ENCODE data around the gene PLAAT2.
"Not testable (repeated sequence)": the region's sequence is repeated elsewhere in the genome, so short reads cannot be mapped to it uniquely, and the experiment has no call there.

PLAAT2 gene

DNA sequence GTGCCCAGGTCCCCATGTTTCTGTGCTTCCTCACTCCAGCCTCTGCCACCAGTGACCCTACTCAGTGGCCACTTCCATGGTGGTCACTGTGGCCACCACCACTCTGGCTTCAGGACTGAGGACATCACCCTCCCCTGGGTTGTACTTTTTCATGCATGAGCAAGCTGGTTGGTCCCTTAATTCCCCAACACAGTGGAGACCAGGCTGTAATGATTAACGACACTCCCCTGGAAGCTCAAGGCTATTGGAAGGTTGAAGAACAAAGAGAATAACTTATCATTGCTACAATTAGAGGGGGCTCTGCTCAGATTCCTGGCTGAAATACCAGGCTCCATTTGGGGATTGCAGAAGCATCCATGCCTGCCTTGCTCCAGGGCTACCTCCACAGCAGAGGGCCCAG lies 16.1 kb downstream of the PLAAT2 start:
- DNase-seq = no peak

DNA sequence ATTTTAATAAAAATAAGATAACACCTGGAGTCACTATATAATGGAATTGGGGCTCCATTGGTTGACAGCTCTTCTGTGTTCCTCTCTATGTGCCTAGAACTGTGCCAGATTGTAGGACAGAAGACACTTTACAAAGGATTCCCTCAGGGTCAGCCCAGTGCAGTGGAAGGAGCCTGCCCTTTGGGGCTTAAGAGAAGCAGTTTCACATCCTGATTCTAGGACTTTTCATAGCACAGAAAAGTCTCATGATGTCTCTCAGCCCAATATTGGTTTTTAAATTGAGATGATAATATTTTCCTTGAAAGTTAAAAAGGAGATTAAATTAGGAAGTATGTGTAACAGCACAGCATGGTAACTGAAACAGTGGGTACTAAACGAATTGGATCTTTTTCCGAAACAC lies 19.5 kb downstream of the PLAAT2 start:
- no peak for DNase-seq

DNA sequence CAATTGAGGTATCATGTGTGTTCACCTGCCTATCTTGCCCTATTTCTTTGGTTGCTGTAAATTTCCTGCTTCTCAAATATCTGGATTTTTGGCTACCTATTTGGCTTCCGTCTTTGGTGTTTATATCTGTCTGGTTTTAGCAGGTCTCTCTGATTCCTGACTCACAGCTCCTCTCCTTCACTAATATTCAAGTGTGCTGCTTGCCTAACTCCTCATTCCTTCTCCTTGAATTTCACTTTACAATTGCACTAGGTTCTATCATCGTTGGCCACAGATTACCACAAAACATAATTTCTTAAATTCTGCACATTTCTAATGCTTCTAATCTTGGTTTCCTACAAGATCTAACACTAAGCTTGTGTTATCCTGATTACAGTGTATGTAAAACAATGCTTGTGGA lies 20.7 kb downstream of the PLAAT2 start:
- not testable (repeated sequence) for DNase-seq

DNA sequence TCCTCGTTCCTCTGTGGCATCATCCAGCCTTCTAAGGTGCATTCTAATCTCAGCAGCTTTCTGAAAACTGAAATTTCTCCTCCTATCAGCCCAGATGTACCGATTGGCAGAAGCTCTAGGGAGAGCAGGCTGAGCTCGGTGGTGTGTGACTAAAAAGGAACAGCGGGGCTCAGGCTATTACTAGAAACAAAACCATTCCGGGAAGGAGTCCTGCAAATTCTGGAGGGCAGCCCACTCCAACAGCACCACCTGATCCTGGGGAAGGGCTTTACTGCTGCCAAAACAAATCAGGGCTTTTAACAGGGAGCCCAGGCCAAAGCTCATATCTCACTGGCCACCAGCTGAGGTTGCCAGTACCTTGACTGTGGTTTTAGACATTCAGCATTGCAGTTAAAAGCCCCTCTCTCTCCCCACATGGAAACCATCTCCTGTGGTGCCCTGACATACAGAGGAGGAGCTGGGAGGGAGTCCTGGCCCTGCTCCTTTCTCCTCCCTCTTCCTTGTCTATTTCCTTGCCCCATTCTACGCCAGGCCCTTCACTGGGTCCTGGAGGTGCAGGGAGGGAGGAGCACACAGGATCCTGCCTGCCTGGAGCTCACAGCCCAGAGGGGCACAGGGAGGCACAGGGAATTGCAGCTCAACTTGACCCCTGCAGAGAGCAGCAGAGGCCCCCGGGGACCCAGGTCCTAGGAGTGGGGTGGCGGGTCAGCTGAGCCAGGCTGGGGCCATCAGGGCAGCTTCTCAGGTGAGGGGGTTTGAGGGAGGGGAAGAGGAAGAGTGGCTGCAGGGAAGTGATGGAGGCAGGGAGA lies 25.7 kb downstream of the PLAAT2 start:
- peak; percentile 84 to 93 for DNase-seq

DNA sequence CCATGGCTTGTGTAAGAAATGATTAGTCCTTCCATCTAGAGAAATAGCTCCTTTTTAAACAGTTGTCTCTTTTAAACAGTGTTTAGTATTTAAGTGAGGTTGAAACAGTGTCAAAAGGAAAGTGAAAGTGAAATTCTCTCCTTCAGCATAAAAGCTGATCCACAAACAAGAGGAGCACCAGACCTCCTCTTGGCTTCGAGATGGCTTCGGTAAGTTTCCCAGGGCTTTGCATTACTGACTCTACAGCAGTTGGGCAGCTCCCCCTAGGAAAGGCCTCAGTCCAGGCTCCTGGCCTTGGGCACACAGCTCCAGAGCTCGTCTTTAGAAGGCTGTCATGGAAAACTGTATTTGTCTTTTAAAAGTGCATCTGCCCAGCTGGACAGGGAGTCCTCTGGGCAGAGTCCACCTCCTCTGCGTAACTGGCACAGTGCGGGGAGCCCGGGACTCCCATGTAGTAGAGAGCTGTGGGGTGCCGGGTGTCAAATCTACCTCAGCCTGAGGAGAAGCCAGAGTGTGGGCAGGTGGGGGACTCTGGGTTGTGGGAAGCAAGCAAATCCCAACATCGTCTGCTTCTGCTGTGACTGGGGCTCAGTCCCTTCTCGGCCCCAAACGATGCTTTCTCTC lies 26.4 kb downstream of the PLAAT2 start, which contains the start of gene PLAAT4:
Gene PLAAT4 (plus strand): TSS at position 140 of the 624 bp plus-strand sequence. CDS start 61 bp downstream, at position 201.
- DNase-seq = peak in 1 of 2 experiments; percentile 46

DNA sequence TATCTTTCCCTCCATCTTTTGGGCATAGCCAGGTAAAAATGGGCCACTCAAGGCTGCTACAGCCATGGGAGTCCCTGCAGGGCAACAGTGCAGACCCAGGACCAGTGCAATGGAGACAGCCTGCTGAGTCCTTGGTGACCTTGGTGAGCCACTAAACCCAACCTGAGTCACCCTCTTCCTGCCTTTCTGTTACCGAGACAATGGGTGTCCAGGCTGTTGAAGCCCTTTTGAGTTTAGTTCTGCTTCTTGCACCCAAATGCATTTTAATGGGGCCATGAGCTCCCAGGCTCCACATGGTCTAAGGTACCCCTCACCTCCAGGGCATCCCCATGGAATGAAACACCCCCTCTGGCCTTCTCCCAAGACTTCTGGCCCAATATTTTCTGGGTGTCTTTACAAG lies 27.4 kb downstream of the PLAAT2 start:
- DNase-seq = no peak

DNA sequence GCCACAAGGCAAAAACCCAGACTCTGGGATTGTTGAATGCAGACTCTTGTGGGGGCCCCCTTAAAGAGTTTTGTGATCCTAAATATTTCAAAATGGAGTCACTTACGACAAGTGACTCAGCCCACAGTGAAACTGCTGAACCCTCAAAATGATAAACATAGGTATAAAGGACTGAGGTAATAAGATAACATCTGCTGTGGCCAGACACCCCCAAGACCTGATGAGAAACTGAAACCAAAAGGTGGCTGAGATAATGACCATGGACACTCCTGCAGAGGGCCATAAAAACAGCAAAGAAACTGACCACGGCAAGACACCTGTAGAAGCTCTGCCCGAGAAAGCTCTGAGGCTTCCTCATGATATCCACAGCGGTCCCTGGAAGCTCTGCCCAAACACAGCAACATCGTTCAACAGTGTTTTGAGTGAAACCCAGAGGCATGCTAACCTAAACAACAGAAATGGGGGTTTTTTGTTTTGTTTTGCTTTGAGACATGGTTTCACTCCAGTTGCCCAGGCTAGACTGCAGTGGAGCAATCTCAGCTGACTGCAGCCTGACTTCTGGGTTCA lies 28.2 kb downstream of the PLAAT2 start:
- no peak for DNase-seq

DNA sequence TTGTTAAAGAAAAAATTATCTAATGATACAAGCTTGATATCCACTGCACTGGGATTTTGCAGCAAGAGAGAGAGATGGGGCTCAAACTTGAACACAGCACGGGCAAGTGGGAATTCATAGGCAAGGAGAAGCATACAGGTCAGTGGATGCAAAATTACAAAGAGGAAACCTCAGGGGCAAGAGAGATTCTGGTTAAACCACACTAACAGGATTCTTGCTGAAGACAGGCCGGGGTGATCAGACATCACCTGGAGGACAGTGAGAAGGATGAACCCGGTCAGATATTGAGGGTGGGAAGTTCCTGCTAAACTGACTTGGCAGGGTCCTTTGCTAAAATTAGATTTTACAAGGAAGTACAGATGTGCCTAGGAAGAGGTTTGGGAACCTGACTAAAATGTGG lies 29.1 kb downstream of the PLAAT2 start:
- DNase-seq = no peak

DNA sequence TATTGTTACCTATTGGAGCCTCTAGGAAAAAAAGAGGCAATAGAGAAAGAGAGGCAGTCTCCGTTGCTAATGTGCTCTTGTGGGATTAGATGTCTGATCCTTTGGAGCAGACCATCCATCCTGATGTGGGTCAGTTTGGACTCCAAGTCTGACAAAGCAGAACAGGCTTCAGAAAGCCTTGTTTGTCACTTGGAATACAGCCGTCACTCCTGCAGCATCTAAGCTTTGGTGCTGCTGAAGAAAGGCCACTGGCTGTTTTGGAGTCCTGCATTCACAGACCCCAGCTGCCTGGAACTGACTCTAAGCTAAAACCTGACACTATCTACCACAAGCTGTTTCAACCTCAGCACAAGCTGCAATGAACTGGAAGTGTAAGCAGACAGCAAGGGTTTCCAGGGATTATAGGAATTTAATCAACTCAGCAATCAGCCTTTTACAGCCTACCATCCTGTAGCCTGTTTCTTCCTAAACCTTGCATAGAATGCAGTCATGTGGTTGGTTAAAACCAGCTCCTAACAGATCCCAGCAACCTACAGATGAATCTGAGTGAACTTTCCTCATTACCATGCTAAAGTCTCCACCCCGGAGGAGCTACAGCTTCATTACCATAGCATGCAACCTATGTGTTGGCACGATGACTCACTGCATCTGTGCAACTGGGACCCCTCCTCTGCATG lies 30.2 kb downstream of the PLAAT2 start:
- no peak for DNase-seq

DNA sequence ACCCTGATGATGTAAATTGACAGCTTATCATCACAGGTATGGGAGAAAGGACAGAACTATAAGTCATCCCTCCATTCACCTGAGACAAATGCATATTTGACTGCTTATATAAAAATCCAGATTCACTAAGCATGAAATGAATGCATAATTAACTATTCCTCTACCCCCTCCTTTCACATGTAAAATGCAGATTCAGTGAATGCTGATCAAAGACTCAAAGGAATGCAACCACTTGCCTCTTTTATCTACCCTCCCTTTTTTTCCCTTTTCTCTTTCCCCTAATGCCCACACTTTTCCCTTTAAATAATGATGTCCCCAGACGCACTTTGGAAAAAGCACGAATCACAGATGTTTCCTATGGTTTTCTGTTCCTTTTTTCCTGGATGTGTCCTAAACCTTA lies 31.1 kb downstream of the PLAAT2 start:
- no peak for DNase-seq

DNA sequence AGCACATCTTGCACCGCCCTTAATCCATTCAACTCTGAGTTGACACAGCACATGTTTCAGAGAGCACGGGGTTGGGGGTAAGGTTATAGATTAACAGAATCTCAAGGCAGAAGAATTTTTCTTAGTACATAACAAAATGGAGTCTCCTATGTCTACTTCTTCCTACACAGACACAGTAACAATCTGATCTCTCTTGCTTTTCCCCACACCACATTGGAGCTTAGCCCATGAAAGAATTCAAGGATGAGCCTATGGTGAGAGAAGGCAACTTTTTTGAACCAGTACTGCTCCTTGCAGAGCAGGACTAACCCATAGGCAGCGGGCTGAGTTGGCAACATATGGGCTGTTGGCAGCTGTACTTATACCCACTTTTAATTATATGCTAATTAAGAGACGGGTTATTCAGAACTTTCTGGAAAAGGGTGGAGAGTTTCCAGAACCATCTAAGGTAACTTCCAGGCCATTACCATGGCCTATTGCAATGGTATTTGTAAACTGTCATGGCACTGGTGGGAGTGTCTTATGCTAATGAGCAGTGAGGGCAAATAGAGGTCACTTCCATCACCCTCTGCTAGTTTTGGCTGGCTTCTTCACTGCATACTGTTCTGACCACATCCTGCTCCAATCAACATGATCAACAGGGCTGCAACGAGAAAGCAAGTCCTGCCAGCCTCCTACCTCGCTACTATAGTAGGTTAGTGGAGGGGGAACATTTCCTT lies 31.9 kb downstream of the PLAAT2 start:
- DNase-seq = not testable (repeated sequence)

DNA sequence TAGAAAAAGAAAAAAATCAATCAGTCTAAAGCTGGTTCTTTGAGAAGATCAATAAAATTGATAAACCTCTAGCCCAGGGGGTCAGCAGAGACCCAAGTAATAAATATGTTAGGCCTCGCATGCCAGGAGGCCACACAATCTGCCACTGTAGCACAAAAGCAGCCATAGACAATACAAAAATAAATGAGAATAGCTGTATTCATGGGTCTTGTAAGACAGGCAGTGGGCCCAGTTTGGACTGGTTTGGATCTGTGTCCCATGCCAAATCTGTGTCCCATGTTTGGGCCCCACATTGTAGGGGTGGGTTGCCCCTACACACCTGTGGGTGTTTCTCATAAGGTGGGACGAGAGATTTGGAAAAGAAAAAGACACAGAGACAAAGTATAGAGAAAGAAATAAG lies 33.2 kb downstream of the PLAAT2 start:
- DNase-seq = no peak

DNA sequence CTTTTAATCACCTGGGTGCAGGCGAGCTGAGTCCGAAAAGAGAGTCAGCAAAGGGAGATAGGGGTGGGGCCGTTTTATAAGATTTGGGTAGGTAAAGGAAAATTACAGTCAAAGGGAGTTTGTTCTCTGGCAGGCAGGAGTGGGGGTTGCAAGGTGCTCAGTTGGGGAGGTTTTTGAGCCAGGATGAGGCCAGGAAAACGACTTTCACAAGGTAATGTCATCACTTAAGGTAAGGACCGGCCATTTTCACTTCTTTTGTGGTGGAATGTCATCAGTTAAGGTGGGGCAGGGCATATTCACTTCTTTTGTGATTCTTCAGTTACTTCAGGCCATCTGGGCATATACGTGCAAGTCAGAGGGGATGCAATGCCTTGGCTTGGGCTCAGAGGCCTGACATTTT lies 33.8 kb downstream of the PLAAT2 start:
- not testable (repeated sequence) for DNase-seq

DNA sequence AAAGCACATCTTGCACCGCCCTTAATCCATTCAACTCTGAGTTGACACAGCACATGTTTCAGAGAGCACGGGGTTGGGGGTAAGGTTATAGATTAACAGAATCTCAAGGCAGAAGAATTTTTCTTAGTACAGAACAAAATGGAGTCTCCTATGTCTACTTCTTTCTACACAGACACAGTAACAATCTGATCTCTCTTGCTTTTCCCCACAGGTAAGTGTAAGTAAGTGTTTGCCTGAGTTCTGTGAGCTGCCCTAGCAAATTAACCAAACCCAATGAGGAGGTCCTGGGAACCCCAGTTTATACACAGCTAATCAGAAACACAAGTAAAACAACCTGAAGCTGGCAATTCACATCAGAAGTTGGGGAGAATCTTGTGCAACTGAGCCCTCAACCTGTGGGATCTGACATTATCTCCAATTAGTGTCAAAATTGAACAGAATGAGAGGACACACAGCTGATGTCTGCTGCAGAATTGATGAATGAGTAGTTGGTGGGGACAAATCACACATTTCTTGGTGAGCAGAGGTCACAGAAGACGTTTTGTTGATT lies 34.4 kb downstream of the PLAAT2 start:
- DNase-seq = not testable (repeated sequence)

DNA sequence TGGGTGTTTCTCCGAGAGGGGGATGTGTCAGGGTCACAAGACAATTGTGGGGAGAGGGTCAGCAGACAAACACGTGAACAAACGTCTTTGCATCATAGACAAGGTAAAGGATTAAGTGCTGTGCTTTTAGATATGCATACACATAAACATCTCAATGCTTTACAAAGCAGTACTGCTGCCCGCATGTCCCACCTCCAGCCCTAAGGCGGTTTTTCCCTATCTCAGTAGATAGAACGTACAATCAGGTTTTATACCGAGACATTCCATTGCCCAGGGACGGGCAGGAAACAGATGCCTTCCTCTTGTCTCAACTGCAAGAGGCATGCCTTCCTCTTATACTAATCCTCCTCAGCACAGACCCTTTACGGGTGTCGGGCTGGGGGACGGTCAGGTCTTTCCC lies 35.0 kb downstream of the PLAAT2 start:
- not testable (repeated sequence) for DNase-seq

DNA sequence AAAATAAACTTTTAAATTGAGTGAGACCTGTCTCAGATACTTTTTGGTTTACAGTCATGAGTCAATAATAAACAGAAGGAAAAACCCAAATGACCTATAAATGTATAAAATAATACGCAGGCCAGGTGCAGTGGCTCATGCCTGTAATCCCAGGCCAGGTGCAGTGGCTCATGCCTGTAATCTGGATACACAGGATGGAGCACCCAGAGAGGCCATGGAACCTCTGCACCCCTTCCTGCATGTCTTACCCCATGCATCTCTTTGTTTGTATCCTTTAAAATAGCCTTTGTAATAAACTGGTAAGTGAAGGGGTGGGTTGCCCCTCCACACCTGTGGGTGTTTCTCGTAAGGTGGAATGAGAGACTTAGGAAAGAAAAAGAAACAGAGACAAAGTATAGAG lies 35.5 kb downstream of the PLAAT2 start:
- DNase-seq = no peak

DNA sequence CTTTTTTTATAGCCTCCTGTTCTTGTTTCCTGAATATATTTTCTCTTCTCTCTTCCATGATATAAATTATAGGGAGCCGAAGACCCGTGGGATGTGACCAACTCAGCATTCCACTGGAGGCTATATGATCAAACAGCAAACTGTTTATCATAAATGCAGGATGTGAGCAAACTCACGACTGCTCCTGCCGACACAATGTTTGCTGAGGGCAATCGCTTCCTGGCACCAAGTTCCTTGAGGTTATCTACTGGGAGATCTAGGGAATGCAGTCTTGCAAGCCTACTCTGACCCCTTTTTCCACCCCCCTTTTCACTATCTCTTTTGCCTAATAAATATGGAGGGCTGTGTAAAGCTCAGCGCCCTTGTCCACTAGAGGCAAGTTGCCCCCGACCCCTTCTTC lies 40.0 kb downstream of the PLAAT2 start:
- no peak for DNase-seq

DNA sequence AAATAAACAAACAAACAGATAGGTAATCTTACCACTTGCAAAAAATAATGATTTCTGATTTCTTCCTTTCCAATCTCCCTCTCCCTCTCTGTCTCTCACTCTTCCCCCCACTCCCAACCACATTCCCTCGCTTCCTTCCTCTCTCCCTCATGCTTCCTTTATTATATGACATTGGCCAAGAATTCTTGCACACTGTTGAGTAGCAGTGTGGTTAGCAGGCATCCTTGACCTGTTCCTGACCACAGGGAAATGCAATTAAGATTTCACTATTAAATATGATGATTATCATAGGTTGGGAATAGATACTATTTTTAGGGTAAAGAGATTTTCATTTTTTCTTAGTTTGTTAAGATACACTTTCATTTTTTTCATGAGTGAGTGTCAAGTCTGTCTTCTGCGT lies 41.3 kb downstream of the PLAAT2 start:
- no peak for DNase-seq

DNA sequence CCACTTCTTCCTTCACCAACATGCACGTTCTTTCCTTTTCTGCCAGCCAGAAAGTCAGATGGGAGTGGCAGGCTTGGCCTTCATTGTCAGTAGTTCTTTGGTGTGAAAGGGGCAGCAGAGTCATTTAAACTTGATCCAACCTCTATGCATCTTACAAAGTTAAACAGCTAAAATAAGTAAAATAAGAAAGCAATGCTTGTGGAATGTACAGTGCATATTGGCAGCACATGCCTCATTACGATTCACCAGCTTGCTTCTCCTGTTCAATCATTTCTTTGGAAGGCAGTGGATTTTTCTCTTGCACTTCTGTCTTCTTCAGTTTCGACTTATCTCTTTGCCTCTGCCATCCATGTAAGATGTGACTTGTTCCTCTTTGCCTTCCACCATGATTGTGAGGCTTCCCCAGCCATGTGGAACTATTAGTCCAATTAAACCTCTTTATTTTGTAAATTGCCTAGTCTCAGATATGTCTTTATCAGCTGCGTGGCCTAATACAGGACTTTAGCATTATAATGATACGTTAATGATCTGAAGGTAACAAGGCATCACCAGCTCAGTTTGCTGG lies 42.5 kb downstream of the PLAAT2 start:
- DNase-seq = no peak

DNA sequence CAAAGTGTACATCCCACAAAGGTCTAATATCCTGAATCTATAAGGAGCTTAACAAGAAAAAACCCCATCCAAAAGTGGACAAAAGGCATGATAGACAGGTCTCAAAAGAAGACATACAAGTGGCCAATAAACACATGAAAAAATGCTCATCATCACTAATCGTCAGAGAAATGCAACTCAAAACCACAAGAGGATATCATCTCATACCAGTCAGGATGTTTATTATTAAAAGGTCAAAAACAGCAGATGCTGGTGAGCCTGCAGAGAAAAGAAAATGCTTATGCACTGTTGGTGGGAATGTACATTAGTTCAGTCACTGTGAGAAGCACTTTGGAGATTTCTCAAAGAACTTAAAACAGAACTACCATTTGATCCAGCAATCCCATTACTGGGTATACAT lies 44.6 kb downstream of the PLAAT2 start:
- DNase-seq = no peak

DNA sequence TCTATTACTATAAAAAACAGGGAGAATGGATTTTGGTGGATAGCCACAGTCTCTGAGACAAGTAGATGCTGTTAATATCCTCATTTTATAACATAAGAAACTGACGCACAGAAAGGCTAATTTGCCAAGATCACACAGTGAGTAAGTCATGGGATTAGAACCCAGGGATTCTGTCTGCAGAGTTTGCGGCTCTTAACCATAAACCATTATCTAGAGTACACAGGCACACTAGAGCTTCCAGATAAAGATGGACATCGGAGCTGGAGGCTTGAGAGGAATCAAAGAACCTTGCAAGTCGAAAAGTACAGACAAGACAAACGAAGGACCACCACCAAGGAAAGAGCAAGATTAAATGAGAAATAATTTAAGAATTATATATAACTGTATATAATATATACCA lies 46.0 kb downstream of the PLAAT2 start:
- no peak for DNase-seq

DNA sequence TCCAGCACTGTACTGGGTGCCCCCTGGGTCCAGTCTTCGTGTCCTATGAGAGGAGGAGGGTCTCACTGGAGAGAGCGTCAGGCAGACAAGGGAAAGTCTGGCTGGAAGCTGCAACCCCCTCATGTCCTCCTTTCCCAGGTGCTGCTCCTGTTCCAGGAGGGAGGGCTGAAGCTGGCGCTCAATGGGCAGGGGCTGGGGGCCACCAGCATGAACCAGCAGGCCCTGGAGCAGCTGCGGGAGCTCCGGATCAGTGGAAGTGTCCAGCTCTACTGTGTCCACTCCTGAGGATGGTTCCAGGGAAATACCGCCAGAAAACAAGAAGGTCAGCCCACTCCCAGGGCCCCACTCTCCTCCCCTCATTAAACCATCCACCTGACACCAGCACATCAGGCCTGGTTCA lies 47.1 kb downstream of the PLAAT2 start:
- no peak for DNase-seq

Data from cerebellar nuclear complex (tissue), 1 donor.